Erythroblast (primary cell): ENCODE measurements around the gene TKT.

Experiments
- GATA1 ChIP-seq: IDR thresholded peaks from 2 replicates; pipeline ENCODE4 v1.6.1; 2011; ENCODE audit warnings: low read depth, mild to moderate bottlenecking, control low read depth, low read length, moderate library complexity
- POLR2A ChIP-seq: IDR thresholded peaks from 2 replicates; pipeline ENCODE4 v1.6.1; 2011; ENCODE audit warnings: mild to moderate bottlenecking, low read length

GRCh38 chr3:53229171-53229570 is 26.7 kb downstream of the TKT start:
- no peak for TF ChIP-seq POLR2A
- TF ChIP-seq GATA1, result no peak
